GM19463 (cell line): Measurements from ENCODE around the gene HPCAL1.
A peak's percentile ranks its signal among the peaks of the same experiment; 100 is the strongest.

Experiments
- ATAC-seq: cut with Tn5 transposase; IDR thresholded peaks from one replicate; pipeline ENCODE4 v1.9.1; 2021; ENCODE audit warnings: mild to moderate bottlenecking, moderate library complexity; ENCODE audit not compliant: unreplicated experiment

Gene HPCAL1

DNA sequence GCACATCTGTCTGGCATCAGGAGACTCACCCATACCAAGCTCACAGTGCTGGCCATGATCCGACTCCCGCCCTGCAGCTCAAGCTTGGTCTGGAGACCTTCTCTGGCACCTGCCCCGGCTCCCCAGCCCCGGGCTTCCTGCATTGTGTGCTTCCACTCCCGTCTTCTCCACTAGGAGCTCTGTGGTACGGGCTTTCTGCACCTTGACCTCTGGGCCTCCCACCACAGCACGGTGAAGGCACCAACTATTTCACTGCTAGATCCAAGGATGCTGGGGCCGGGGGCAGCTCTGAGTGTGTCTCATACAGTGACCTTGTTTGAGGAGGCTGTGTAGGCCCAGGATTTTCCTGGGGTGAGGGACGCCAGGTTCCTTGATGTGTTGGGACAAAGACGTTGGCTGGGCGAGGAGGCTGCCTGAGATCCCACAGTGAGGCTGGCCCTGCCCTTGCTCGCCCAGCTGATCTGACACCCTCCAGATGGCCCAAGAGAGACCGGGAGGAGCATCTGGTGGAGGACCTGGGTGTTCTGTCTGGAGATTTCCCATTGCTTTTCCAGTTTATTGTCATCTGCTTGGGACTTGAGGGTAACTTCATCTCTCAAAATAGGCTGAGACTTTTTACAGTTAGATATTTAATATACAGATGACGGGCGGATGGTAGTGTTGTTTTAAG is 64.0 kb downstream of the HPCAL1 start:
- no peak for ATAC-seq

DNA sequence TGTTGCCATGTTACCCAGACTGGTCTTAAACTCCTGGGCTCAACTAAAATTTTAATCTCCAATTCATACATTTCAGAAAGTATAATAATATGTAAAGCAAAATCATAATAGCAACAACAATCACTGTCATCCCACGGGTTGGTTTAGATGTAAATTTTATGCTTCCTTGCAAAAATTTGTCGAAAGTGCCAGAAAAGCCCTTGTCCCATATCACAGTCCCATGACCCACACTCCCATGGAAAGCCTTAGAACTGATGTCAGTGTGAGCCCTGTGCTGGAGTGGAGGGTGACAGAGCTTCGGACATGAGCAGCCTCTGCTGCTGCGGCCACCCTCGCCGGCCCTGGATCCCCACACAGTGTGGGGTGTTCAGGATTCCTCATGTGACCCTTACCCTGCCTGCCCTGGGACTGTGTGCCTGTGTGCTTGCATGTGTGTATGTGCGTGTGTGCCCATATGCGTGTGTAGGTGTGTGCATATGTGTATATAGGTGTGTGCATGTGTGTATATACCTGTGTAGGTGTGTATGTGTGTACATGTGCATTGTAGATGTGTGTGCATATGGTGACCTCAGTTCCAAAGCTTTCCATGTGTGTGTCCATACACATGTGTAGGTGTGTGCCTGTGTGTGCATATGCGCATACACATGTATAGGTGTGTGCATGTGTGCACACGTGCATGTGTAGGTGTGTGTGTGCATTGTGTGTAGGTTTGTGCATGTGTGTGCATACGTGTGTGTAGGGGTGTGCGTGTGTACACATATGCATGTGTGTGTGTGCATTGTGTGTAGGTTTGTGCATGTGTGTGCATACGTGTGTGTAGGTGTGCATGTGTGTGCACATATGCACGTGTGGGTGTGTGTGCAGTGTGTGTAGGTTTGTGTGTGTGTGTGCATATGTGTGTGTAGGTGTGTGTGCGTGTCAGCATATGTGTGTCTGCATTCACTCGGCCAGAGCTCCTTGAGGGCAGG is 65.1 kb downstream of the HPCAL1 start:
- ATAC-seq = no peak

DNA sequence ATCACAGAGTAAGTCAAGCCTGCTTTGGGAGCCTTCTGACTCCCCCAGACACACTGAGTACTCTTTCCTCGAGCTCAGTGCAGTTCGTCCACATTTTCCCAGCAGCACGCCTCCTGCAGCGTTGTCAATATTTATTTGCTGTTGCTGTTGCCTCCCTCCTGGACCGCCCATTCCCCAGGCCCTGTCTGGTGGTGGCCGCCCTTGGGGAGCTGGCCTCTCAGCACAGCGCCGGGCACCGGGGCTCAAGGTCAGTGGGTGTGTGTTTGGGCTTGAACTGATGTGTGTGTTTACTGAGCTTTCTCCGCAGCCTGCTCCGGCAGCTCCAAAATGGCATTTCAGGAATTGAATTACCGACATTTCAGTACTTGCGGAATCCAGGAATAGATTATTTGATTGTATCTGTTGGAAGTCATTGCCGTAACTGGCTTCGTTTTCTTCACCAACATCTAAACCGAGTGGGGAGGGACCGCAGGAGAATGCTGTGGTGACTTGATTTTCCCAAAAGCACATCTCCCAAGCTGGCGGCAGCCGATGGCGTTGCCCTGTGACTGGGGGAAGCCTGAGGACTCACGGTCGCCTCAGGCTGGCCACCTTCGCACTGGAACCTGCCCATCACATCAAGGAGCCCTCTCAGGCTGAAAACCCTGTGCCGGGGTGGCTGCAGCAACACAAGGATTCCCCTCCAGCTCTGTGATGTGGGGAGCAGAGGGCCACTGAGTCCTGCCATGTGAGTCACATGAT is 66.0 kb downstream of the HPCAL1 start:
- ATAC-seq = no peak

DNA sequence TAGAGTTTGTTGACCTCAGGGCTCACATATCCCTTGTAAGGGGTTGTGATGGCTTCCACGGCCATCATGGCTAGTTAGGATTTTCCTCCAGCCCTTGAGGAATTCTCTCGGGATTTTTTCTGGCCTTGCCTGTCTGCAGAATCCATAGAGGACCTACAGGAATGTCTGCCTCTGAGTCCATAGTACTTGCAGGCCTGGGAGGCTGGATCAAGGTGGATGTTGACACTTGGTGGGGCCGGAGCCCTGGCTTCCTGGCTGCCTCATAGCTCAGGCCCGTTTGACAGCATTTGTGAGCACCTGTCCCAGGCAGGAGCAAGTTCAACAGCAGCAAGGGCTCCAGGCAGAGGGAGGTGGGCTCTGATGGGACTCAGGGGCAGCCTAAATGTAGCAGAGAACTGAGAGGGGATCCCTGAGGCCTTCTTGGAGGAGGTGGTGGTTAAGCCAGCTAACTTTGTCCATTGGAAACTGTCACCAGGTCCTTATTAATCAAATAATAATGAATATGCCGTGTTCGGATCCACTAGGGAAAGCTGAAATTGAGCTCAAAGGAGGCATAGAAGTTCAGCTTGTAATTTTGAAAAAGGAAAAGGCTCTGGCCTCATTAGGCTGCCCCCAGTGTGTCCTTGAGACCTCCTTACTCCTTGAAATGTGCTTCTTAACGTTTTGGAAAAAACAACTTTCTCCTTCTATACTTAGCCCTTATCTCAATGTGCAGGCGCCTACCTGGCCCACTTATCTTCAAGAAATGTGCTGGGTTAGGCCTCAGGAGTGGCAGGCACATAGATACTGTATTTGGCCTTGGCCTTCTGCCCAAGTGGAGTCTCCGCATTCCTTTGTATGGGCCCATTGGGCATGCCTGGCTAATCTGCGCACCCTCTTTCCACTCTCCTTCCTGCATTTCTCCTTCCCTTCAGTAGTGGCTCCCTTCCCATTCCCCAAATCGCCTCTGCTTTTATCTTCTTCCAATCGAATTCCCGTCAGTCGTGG is 66.9 kb downstream of the HPCAL1 start:
- ATAC-seq = no peak

DNA sequence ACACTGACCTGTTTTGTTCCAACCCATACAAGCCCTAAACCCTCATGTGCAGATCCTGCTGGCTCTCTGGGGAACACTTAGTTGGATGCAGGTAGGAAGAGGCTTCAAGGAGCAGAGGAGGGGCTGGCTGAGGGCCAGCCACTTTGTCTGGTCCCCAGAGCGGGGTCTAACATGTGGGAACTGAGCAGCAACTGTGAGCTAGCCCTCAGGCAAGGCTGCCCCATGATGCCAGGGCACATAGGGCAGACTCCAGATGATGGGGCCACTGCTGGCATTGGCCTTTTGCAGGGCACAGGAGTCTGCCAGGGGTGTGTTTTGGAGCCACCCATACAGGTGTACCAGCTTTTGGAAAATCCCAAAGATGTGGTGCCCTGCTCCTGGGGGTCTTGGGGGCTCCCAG is 67.7 kb downstream of the HPCAL1 start:
- ATAC-seq = no peak

DNA sequence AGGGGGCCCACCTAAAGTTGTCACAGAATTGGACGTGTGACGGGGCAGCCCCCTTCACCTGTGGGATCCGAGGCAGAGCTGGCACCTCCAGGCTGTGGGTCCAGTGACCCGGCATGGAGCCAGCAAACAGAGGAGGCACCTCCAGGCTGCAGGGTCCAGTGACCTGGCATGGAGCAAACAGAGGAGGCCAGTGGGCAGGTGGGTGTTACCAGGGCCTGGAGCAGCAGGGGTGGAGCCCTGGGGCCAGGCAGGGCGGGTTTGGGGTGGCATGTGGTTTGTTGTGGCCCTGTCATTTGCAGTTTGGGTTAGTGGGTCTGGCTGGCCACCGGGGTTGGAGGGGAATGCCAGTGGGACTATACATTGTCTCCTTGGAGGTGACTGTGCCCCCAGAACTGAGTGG is 68.2 kb downstream of the HPCAL1 start:
- ATAC-seq = no peak

DNA sequence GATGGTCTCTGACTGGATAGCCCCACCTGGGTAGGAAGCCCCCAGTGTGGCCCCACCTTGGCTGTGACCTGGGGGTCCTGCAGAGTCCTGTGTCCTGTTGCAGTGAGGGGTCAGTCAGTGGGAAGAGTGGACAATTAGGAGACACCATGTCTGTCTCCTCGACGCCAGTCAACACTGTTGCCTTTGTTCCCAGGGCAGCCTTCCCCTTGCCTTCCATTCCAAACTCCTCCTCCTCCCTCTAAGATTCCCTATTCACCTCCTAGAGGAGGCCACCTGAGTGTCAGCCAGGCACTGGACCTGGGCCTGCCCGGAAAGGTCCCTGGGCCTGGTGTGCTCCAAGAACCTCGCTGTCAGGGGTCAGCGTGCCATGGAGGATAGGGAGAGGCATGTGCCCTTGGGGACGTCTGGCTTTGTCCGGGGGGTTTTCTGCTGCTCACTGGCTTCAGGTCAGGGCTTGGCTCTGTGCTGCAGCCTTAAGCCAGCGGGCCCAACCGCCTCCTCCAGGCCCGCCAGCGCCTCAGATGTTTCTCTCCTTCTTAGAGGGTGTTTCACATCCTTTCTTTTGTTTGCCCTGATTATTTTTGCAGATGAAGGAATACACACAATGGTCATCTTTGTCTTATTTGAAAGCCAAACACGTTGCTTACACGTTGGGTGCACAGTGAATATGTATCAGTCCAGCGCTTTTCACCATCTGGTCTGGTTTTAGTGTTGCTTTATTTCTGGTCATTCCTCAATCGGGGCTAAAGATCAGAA is 68.9 kb downstream of the HPCAL1 start:
- no peak for ATAC-seq

DNA sequence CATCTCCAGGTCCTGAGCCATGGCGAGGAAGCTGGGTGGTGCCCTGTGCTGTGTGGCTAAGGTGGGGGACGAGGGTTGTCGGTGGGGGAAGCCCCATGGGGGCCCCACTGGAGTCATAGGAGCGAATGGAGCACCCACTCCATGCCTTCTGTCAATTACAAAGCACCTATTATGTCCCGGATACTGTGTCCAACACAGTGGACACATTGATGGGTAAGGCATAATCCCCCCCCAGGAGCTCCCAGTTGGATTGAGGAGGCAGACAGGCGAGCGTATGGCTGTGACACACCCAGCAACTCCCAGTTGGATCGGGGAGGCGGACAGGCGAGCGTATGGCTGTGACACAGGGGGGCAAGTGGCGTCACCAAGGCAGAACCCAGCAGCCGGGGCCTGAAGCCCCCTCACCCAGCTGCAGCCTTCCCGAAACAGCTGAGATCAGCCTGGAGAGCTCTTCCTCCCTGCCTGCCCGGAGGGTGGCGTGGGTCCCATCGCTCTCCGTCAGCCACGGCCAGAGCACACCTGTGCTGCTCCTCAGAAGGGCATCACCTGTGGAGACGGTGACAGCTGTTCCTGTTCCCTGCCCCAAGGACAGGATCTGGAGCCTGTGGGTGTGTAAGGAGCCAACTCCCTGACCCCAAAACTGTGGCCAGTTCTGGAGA is 69.6 kb downstream of the HPCAL1 start:
- no peak for ATAC-seq

DNA sequence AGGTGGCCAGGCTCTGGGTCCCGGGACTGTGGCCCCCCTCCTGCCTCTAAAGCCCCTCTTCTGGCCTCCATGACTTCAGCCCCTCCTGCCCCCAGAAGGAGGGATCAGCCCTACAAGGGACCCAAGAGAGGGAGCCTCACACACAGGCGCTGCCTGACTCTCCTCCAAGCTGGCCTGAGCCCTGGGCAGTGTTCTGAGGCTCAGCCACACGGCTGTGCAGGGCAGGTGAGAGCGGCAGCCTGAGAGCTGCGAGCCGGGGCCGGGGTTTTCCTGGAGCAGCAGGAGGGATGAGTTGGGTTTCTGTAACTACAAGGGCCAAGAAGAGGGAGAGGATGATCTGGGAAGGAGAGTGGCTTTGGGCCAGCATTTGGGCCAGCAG is 70.1 kb downstream of the HPCAL1 start:
- ATAC-seq = no peak

DNA sequence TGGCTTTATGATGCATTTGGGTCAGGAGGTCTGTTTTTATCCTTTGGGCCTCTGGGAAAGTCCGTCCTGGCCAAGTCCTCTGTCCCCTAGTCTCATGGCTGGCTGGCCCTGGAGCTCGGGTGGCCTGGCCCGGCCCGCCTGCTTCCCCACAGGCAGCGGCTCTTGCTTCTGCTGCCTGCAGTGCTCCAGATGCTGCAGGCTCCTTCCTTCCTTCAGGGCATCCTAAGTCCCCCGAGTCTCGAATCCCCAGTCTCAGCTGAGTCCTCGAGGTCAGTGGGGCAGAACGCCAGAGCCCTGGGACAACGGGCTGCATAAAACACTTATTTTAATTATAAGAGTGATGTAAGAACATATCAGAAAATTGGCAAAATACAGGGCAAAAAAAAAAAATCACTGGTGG is 71.2 kb downstream of the HPCAL1 start:
- no peak for ATAC-seq

DNA sequence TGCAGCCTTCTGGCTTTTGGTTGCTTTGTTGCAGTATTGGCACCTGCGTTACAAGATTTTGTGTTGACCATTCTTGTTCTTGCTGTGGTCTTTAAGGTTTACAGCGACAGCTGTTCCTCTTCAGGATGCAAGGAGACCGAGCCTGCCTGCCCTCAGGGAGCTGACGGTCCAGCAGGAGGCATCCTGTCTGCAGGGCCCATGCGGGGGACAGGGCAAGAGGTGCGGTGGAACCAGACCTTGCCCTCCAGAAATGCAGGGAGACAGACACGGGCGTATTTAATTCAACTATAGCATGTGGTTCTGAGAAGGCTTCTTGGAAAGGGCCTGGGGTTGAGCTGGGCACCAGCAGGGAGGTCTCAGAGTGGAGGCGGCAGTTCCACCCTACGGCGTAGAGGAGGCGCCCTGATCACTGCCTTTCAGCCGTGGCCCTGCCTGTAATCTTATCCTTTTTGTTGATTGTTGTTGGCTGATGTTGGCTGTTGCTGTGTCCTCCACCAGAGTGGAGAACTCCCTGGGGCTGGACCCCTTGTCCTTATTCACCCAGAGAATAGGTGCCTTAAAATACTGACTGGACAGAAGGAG is 71.7 kb downstream of the HPCAL1 start:
- no peak for ATAC-seq

DNA sequence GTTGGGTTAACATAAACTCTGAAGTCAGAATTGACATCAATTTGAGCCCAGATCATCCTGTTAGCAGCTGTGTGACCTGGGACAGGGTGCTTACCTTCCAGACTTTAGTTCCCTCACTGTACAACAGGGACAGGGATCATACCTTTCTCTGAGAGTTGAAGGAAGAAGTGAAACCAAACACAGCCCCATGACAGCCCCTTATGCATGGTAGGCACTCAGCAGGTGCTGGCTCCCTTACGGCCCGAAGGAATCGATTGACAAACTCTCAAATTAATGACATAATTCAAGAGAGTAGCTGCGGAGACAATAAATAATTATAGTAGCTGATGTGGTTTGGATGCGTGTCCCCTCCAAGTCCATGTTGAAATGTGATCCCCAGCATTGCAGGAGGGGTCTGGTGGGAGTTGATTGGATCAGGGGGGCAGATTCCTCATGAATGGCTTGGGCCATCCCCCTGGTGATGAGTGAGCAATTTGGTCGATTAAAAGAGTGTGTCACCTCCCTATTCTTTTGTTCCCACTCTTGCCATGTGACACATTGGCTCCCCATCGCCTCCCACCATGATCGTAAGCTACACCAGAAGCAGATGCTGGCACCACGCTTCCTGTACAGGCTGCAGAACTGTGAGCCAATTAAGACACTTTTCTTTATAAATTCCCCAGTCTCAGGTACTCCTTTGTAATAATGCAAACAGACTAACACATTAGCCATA is 73.0 kb downstream of the HPCAL1 start:
- peak; percentile 56 for ATAC-seq

DNA sequence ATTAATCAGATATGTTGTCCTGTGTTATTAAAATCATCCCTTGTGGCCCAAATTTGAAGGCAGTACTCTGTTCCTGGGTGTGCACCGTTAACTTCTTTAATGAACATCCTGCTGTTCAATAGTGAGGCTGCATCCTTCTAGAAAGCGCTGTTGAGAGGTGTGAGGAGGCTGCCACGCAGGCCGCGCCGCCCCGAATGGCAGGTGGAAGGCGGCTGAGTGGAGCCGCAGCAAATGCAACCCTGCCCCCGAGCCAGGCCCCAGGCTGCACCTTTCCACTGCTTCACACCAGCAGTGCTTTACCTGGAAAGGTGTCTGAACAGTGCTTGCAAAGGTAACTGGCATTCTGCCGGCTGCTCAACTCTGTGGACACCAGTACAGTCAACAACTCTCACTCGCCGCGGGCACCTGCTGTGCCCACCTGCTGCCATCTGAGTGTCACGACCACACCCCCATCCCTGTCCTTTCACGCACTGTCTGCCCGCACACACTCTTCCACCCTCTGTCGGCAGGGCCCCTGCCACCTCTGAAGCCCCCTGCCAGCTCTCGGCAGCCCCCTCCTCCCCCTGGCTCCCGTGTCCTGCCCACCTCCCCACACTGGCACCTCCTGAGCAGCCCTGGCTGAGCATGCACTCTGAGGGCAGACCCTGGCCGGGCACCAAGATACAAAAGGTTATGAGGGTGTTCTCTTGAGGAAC is 74.5 kb downstream of the HPCAL1 start:
- ATAC-seq = no peak

DNA sequence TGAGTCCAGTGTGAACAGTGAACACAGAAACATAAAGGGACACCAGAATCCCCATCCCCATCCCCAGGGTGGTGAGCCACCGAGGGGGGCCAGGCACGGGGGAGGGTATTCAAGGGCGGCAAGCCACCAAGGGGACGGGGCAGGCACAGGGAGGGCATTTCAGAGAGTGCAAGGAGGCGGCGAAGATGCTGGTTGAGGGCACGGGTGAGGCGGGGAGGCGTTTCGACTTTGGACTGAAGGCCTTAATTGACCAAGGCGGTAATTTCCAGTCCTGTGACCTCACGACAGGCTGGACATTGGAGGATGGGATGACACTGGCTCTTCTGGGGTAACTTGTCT is 75.0 kb downstream of the HPCAL1 start:
- ATAC-seq = no peak

DNA sequence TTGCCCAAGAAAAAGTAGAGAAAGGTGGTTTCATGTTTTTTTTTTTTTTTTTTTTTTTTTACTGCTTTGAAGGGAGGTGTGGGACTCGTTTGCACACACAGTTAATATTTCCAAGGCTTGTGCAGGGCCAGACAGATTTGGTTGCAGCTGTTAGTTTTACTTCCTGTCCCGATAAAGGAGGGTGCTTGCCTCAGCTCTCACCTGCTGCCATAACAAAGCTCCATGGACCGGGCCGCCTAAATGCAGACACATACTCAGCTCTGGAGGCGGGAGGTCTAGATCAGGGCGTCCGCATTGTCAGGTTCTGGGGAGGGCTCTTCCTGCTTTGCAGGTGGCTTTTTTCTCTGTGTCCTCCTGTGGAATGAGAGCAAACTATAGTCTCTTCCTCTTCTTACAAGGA is 75.5 kb downstream of the HPCAL1 start:
- ATAC-seq = peak; percentile 56

DNA sequence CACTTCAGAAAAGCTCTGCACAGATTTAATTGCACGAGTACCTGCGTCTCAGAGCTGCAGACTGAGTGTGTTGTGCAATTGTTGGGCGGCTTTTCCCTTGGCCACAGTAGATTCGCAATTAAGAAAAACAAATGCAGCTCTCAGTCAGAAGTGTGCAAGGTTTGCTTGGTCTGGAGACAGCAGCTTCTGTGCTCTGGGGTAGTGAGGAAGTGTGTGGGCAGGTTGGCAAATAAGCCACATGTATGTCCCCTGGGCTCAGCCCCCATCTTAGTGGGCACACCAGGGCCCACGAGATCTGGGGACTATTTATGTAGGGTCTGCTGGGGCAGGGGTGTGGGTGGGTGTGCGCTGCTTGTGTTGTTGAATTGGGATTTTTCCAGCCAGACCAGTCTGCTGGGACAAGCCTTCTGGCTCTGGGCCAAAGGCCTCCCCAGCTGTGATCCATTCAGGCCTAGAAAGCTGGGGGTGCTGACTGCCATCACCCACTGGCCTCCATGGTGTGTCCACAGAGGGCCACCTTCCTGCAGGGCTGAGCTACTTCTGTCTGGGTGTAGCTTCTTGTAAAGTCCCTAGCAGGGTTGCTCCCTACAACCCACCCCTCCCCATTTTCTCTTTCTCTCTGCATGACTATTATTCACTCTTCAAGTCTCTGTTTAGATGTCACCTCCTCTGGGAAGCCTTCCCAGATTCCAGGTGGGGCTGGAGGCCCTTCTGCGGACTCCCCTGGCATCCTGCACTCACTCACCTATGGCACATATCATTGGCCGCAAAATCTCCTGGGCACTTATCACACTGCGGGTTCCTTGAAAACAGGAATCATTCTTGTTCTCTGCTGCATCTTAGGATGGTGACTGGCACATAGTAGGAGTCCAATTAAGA is 77.6 kb downstream of the HPCAL1 start:
- no peak for ATAC-seq

DNA sequence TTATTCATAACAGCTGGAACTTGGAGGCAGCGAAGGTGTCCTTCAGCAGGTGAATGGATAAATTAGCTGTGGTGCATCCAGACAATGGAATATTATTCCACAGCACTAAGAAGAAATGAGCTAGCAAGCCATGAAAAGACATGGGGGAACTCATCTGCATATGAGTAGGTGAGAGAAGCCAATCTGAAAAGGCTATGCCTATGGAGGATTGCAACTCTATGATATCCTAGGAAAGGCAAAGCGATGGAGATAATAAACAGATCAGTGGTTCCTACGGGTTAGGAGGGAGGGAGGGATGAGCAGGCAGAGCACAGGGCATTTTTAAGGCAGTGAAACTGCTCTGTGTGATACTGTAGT is 79.3 kb downstream of the HPCAL1 start:
- no peak for ATAC-seq
